Astrocyte of the spinal cord (primary cell): ENCODE results near the gene ICE1.
"Not testable (repeated sequence)": the region's sequence is repeated elsewhere in the genome, so short reads cannot be mapped to it uniquely, and the experiment has no call there.

Experiments
- DNase-seq: peaks from one replicate; pipeline ENCODE4 v3.0.0; 2011; ENCODE audit warnings: low read depth, low spot score
- H3K4me3 ChIP-seq: 2 replicates; pipeline ENCODE4 v1.5.1; 2011; ENCODE audit warnings: low read depth, mild to moderate bottlenecking, low read length, moderate library complexity
- in situ Hi-C: cut with HindIII; loops from 2 replicates; pipeline ENCODE4 v1.10.0; 2017; ENCODE audit warnings: low sequenced_read_pairs
- TF ChIP-seq, protein P1 (sequence below): IDR thresholded peaks from 2 replicates; pipeline ENCODE4 v1.5.1; 2012; ENCODE audit warnings: low read depth, mild to moderate bottlenecking, low read length, inconsistent platforms

The ICE1 gene

DNA sequence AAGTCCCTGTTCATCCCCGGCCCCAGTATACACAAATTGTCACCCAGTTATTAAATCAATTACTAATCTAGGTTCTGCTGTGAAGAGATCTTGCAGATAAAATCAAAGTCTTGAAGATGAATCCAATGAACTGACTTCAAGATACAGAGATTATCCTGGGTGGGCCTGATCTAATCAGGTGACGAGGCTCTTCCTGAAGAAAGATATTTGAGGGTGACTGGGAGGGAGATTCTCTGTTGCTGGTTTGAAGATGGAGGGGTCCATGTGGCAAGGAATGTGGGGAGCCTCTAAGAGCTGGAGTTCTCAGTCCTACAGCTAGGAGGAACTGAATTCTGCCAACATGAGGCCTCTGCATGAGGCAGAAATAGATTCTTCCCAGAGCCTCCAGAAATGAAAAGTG, 36.1 kb upstream of the ICE1 start:
- H3K4me3 ChIP-seq = no peak overlapping the region

DNA sequence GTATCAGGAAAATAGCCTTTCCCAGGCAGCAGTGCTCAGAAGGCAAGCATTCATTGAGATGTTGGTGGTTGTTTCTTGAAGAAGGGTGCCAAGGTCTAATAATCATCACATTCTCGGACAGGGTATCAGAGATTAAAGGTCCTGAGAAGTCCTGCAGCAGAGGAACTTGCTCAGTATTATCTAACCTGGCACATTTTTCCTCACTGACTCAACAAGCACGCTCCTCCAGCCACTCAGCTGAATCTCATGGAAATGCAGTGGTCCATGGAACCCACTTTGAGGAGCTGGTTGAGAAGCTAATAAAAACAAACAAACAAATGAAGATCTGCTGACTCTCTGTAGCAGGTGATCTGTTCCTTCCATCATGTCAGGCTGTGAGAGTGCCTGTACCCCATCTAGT, 35.3 kb upstream of the ICE1 start:
- TF ChIP-seq, protein P1, sequence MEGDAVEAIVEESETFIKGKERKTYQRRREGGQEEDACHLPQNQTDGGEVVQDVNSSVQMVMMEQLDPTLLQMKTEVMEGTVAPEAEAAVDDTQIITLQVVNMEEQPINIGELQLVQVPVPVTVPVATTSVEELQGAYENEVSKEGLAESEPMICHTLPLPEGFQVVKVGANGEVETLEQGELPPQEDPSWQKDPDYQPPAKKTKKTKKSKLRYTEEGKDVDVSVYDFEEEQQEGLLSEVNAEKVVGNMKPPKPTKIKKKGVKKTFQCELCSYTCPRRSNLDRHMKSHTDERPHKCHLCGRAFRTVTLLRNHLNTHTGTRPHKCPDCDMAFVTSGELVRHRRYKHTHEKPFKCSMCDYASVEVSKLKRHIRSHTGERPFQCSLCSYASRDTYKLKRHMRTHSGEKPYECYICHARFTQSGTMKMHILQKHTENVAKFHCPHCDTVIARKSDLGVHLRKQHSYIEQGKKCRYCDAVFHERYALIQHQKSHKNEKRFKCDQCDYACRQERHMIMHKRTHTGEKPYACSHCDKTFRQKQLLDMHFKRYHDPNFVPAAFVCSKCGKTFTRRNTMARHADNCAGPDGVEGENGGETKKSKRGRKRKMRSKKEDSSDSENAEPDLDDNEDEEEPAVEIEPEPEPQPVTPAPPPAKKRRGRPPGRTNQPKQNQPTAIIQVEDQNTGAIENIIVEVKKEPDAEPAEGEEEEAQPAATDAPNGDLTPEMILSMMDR = no peak
- no peak overlapping the region for H3K4me3 ChIP-seq
- in situ Hi-C loops = no loop called here
- no peak for DNase-seq

More for the DNA sequence above, 36.1 kb upstream of the ICE1 start:
- in situ Hi-C loops = no loop called here
- DNase-seq = no peak
- TF ChIP-seq, protein P1 = no peak

DNA sequence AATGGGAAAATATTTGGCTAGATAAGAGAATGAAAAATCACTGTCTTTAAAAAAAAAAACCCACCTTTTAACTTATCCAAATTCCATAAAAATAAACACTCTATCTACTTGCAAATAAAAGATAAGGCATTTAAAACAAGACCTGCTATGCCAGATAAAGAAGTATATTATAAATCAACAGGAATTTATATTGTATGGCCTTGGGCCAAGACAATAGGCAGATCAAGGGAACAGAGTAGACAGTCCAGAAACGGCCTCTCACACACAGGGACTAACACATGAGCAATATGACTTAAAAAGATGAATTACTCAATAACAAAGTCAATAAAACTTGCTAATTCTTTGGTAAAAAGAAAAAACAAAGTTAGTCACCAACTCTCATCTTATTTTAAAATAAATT, 34.7 kb upstream of the ICE1 start:
- TF ChIP-seq, protein P1 = no peak
- DNase-seq = no peak
- in situ Hi-C loops = no loop called here

DNA sequence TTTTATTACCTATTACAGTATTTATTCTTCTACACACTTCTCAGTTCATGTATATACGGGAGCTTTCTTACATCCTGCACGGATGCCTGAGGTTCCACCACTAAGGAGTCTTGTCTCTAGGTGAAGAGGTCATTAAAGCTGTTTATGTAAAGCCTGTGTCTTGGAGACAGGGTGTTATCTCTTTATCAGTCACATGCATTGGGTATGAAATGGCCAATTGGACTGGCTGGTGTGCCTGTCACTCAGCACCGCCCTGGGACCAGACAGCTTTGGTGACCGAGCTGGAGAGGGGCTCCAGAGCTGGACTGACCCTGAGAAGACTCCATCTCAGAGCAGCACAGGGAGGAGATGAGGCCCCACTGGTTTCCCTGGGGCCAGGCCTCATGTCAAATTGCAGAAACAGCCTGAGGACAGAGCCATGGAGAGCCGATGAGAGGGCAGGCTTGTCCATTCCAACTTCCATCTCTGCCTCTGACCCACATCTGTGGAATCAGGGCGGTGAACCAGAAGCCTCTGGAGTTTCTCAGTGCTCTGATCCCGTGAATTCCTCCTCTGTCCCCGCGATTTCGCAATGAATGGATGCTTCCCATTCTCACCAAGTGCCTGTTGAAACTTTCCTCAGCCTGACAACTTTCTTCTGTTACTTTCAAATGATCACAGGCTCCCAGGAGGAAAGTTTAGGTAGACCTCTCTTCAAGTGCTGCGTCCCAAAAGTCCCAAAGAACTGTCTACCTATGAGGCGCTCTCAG, 32.2 kb upstream of the ICE1 start:
- in situ Hi-C loops, H3K4me3 ChIP-seq, DNase-seq: not testable (repeated sequence)

More for the DNA sequence above, 34.7 kb upstream of the ICE1 start:
- no peak overlapping the region for H3K4me3 ChIP-seq

DNA sequence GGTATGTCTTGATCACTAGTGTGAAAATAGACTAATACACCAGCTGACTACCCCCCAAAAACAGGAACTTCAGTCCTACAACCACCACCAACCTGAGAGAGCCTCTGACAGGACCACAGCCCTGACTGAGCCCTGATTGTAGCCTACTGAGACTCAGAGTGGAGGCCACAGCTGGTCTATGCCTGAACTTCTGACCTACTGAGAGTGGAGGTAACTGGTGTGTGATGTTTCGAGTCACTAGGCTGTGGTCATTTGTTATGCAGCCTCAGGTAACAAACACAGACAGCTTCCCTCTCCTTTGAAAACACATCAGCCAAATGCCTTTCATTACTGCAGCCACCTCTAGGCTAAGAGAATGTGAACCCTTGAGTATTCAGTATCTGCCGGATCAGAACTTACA, 30.0 kb upstream of the ICE1 start:
- in situ Hi-C loops, DNase-seq, H3K4me3 ChIP-seq: not testable (repeated sequence)

DNA sequence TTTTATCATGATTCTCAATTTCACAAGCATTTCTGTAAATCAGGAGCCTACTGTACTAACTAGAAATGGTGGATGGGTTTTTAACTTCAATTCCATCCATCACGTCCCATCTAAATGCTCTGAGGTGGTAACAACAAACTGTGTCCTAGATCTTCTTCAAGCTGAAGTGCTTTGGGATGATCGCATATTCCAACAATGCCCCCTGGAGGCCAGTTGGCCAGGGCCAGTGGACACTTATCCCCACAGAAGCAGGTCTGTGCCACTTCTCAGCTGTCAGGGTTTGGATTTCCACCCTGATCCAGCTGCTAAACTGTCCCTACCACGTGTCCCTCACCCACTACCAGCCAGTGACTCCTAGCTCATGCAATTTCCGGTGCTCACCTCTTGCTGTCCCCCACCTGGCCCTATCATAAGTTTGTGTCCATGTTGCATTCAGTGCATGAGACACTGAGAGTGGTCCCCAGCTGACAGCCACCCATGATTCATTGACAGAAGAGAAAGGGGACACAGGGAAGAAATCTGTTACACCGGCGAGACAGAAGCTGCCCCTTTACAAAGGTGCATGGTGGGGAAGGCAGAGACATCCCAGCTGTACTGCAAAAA, 28.0 kb upstream of the ICE1 start:
- H3K4me3 ChIP-seq, in situ Hi-C loops: not testable (repeated sequence)
- peak; percentile 70 for DNase-seq
- TF ChIP-seq, protein P1 = peak; percentile 77

DNA sequence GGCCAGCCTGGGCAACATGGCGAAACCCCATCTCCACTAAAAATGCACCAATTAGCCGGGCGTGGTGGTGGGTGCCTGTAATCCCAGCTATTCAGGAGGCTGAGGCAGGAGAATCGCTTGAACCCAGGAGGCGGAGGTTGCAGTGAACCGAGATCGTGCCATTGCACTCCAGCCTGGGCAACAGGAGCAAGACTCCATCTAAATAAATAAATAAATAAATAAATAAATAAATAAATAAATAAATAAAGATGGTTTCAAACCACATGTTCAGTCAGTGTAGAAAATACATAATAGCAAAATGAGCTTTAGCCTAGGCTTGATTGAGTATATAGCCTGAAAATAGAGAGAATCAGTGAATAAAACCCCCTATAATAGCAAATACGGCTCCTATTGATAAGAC, 27.4 kb upstream of the ICE1 start:
- in situ Hi-C loops, H3K4me3 ChIP-seq, DNase-seq: not testable (repeated sequence)

DNA sequence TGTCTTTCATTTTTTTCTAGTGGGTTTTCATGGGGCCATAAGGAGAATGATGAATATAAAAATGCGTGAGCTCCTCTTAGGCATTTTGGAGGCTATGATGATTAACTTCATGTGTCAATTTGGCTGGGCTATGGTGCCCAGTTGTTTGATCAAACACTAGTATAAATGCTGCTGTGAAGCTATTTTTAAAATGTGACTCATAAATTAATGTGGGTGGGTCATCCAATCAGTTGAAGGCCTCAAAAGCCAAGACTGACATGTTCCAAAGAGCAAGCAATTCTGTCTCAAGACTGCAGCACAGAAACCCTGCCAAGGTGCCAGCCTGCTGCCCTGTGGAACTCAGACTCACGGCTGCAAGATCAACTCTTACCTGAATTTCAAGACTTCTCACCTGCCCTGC, 24.4 kb upstream of the ICE1 start:
- in situ Hi-C loops = no loop called here
- H3K4me3 ChIP-seq = no peak overlapping the region
- DNase-seq = no peak
- TF ChIP-seq, protein P1 = no peak
